GM21423 (cell line): ENCODE data around the gene ABCC9.

Source experiments
- ATAC-seq: cut with Tn5 transposase; IDR thresholded peaks from one replicate; pipeline ENCODE4 v1.9.1; 2021; ENCODE audit warnings: mild to moderate bottlenecking, moderate library complexity; ENCODE audit not compliant: unreplicated experiment

The ABCC9 gene

GRCh38 chr12:21940549-21941505, at the start of gene ABCC9:
ABCC9 (minus strand) TSS chr12:21941426; CDS start chr12:21936674, 4,752 bp downstream.
- ATAC-seq: no peak

- ATAC-seq: no peak
These were observed 48.7 kb upstream of the ABCC9 start for GRCh38 chr12:21989819-21990412.

DNA sequence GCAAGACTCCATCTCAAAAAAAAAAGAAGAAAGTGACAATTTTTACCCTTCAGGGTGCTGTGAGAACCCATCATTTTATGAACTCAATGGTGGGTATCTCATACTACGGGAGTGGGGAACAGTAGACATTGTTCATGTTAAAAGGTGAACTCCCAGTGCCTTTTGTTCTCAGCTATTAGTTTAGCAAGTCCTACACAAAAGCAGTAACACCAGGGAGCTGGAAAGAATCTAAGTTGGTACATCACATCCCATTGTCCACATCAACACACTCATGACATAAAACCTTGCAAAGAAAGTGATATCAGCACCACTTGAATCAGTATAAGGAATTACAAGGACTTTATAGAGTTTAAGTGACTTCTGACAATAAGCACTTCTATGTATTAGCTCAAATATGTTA, 47.4 kb upstream of the ABCC9 start:
- no peak for ATAC-seq

DNA sequence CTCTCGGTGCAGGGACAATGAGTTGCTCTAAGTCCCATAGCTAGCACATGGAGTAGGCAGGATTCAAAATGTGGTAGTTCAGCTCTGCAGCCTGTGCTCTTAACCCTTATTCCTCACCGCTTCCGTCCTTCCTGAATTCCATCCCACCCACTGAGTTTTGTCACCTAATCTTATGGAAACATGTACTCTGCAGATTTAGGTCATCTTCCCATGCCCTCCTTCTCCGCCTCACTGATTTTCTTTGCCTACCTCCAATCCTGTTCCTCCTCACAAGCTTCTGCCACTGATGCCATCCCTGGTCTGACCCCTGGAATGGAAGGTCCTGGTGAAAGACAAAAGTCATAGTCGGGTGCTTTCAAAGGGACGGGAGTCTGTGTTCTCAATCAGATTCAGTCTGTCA, 46.5 kb upstream of the ABCC9 start:
- no peak for ATAC-seq

- ATAC-seq: no peak
These were observed 43.9 kb upstream of the ABCC9 start for GRCh38 chr12:21985155-21985554.

DNA sequence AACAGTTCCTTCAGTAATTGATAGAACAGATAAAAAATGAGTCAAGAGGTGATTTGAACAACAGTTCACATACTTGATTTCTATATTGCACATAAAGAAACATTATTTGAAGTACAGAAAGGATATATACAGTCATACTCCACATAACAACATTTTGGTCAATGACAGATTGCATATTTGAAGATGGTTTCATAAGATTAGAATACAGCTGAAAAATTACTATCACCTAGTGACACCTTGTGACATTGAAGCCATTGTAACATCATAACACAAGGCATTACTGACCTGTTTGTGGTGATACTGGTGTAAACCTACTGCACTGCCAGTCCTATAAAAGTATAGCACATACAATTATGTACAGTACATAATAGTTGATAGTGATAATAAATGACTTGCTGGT, 43.1 kb upstream of the ABCC9 start:
- no peak for ATAC-seq

- ATAC-seq: no peak
These were observed 41.9 kb upstream of the ABCC9 start for GRCh38 chr12:21983095-21983494.

GRCh38 chr12:21980544-21980943, 39.3 kb upstream of the ABCC9 start:
- ATAC-seq: no peak

DNA sequence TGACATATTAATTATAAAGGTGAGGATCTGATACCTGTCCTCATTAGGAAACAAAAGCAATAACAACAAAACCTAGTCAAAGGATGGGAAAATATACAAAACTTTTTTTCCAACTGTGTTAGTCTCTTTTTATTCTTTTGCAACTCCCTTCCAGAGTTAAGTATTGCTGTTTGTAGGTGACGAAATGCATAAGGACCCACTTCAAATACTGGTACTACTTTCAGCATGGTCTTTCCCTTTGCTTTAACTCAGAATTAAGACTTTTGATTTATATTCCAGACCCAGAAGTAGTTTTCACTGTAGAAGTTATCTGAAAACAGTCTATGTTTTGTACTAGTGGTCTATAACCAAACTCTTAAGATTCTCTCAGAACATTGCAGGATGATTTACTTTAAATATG, 34.1 kb upstream of the ABCC9 start:
- ATAC-seq: no peak

GRCh38 chr12:21973221-21973620, 32.0 kb upstream of the ABCC9 start:
- ATAC-seq: no peak

DNA sequence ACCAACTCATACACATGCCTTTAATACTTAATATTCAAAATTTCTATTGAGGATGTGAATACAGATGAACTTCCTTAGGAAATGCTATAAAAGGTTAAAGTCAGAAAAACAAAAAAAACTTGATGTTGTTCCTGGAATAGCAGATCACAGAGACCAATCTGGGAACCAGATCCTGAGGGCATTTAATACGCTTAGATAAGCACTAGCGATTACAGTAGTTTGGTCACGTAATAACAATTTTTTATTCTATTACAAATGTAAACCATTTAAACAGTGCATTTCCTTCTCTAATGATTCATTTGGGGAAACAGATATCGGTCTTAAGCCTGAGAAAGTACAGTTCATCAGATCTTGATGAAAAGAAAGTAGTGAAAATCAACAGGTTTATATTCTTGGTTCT, 30.8 kb upstream of the ABCC9 start:
- no peak for ATAC-seq

DNA sequence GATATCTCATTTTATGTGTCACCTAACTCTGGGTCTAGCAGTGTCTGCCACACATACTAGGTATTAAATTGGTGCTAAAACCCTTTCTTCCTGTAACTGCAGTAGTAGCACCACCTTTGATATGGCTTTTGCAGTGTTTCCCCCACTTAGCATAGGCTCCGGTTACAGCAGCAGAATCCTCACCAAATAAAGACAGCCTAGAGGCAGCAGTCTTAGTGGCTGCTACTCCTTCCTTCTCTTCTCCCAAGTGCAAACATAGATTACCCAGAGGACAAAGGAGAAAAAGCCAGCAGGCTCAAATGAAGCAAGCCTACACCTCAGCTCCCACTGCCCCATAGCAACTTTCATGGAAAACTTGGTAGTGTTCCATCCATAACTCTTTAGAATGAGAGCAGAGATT, 30.1 kb upstream of the ABCC9 start:
- no peak for ATAC-seq

DNA sequence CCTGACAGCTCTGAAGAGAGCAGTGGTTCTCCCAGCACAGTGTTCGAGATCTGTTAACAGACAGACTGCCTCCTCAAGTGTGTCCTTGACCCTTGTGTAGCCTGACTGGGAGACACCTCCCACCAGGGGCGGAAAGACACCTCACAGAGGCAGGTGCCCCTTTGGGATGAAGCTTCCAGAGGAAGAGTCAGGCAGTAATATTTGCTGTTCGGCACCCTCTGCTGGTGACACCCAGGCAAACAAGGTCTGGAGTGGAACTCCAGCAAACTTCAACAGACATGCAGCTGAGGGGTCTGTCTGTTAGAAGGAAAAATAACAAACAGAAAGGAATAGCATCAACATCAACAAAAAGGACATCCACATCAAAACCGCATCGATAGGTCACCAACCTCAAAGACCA, 21.6 kb upstream of the ABCC9 start:
- ATAC-seq: no peak

DNA sequence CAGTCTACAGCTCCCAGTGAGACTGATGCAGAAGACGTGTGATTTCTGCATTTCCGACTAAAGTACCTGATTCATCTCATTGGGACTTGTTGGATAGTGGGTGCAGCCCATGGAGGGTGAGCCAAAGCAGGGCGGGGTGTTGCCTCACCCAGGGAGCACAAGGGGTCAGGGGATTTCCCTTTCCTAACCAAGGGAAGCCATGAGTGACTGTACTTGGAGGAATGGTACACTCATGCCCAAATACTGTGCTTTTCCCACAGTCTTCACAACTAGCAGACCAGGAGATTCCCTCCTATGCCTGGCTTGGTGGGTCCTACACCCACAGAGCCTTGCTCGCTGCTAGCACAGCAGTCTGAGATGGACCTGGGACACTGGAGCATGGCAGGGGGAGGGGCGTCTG, 21.0 kb upstream of the ABCC9 start:
- ATAC-seq: no peak

- no peak for ATAC-seq
These were observed 9.4 kb upstream of the ABCC9 start for GRCh38 chr12:21950649-21951048.

GRCh38 chr12:21949036-21949435, 7.8 kb upstream of the ABCC9 start:
- ATAC-seq: no peak

- ATAC-seq: no peak
These were observed 5.8 kb upstream of the ABCC9 start for GRCh38 chr12:21946983-21947382.

- ATAC-seq: no peak
These were observed 3.8 kb upstream of the ABCC9 start for GRCh38 chr12:21945002-21945401.

DNA sequence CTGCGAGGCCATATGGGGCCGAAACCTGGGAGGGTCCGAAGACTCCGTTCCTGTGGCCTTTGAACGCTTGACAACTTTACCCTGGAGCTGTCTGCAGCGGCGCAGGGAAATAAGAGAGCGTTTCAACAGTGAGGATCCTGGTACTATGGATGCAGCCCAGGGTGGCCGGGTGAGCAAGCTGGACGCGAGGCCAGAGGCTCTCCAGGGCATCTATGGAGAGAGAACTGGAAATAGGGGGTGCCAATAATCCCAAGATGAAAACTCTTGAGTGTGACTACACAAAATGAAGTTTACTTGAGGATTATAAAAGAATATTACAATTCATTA, 1.1 kb upstream of the ABCC9 start:
- ATAC-seq: no peak

DNA sequence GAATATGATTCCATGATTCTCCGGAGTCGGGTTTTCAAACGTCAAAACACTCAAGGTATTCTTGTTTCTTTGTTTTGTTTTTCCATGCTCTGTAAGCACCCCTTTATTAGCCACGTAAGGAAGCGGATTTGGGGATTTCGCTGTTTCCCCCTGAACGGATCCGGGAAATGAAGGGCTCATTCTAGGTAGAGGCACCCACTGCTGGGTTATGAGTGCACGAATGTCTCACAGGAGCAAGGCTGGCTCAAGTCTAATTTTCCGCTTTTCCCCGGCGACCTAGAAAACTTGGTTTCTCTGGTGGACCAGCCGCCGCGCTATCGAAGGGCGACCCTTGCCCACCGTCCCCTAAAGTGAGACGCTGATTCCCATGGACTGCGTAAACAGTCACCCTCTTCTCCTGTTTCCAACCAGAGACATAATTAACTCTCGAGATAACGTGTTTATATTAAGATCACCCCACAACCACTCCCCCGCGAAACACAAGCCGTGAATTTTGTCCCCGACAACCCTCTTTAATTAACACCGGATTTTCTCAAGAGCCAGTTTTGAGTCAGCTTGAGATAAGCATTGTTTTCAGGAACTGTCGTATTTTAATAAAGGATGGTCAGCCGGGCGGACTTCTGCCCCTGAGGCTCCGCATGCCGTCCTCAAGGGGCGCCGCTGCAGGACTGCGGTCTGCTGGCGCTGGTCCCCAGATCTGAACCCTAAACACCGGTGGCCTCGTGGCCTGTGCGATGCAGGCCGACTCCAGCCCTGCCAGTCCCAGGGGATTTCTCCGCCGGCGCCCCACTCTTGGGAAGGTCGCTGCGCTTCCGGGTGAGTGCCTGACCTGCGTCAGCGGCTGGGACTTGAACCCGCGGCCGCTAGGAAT, 515 bp upstream of the ABCC9 start:
- no peak for ATAC-seq

DNA sequence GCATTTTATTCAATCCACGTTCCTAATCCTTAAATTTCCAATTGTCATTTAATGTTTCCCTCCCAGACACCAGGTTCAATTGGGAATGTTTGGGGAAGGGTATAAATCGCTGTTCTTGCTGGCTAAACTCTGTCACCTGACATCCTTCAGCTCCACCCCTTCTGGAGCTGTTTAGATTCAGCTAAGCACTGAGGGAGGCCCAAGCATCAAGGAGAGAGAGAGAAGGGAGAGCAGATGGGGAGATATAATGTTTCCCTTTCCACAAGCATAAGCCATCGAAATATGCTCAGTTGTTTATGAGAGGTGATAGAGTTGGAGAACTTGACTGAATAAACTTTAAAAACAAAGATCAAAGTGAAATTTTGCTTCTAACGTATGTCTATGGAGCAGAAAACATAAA, 1.8 kb downstream of the ABCC9 start:
- ATAC-seq: no peak

DNA sequence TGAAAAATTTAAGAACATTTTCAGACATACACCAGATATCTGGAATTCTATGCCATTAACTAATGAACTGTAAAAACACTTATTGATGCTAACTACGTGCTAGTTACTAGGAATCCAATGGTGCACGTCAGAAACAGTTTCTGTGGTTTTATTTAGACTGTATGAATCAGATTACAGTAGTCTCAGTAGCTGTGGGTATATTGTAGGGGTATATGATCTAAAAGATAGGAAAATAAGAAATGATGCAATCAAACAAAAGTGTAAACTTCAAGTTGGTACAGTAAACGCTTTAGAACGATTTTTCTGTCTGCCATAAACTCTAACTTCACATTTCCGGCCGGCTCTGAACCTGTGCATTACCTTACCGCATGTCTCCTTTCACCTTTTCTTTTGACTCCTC, 2.3 kb downstream of the ABCC9 start:
- ATAC-seq: no peak
